ENCODE results near the gene PSMC5.

GRCh38 chr17:63854709-63855108, 27.5 kb downstream of the PSMC5 start:
- TF ChIP-seq TAF1 (conservative IDR thresholded peaks at IDR 0.05) (no peak), EGR1 (IDR thresholded peaks at IDR 0.05; ENCODE audit: low read depth in 2 of 2) (no peak), CTCF (IDR thresholded peaks at IDR 0.05; ENCODE audit: low read depth, low read length, missing input control) (no peak), SP1 (IDR thresholded peaks at IDR 0.05) (no peak), REST (IDR thresholded peaks at IDR 0.05) (no peak), FOXA1 (IDR thresholded peaks at IDR 0.05) (no peak), HNF4G (IDR thresholded peaks at IDR 0.05) (no peak), MAX (IDR thresholded peaks at IDR 0.05) (no peak), YY1 (IDR thresholded peaks at IDR 0.05) (no peak), ZBTB33 (IDR thresholded peaks at IDR 0.05) (no peak), RAD21 (IDR thresholded peaks at IDR 0.05) (no peak), JUND (IDR thresholded peaks at IDR 0.05) (no peak)
